HG03045 (cell line): ENCODE measurements around the gene ERAL1.
"Not testable (repeated sequence)": the region's sequence is repeated elsewhere in the genome, so short reads cannot be mapped to it uniquely, and the experiment has no call there.

Experiments
- ATAC-seq: cut with Tn5 transposase; IDR thresholded peaks from one replicate; pipeline ENCODE4 v1.9.1; 2021; ENCODE audit warnings: mild to moderate bottlenecking, moderate library complexity; ENCODE audit not compliant: unreplicated experiment

ERAL1 gene

DNA sequence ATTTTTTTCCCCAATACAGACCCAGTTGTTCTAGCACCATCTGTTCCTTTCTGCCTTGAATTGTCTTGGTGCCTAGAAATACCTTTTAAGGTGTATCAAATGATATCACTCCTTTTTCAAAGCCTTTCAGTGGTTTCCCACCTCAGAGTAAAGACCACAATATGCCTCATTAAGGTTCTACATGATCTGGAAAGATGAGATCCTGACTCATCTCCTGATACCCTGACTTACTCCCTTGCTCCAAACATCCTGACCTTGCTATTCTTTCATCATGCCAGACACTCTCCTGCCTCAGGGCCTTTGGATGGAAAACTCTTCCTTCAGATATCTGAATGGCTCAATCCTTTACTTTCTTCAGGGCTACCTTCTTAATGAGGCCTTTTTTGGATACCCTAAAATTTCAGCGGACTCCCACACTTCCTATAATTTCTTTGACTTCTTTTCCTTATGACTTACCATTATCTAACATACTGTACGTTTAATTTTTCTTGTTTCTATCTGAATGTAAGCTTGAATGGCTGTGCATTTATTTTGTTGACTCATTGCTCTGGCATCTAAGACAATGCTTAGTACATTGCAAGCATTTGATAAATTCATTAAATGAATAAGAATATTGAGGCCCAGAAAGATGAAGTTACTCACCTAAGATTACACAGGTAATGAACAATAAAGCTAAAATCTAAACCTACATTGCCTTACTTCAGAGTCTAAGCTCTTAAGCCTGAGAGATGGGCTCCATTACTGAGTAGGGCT is 23.5 kb downstream of the ERAL1 start:
- ATAC-seq, result no peak

DNA sequence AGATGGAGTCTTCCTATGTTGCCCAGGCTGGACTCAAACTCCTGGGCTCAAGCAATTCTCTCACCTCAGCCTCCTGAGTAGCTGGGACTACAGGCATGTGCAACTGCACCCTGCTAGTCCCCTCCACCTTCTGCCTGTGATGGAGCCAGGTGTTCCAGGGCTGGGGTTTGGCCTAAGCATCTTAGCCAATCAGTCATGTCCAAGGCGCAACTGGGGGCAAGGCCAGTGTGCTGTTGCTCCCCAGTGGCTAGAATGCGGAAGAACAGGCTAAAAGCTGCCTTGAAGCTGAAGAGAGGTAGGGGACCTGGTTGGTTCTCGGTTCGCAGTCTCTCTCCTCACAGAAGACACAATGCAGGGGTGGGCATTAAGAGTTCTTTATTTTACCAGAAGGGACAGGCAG is 24.2 kb downstream of the ERAL1 start:
- ATAC-seq, result no peak

DNA sequence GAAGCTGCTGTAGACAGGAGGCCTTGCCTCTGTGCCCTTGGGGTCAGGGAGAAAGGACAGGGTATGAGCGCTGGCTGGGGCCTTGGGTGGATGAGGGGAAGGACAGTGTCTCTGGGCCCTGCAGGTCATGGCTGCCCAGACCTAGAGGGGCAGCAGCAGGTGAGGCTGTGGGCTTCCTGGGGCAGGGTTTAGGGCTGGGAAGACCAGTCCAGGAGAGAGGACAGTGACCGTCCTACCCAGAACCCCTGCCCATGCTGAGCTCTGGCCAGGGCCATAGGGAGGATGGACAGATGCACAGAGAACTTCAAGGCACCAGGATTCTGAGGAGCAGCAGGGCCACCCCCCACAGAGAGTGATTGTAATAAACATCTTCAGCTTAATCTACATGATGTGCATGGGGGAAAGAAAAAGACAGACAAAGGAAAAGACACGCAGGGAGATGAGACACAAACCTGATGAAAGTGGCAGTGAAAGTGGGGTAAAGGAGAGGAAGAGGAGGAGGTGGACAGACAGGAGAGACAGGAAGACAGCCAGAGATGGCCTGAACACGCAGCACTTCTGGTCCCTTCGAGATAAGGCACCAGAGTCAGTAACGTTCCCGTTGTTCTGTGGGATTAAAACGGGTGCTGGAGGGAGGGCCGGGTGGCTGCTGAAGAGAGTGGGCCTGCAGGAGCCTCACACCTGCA is 25.2 kb downstream of the ERAL1 start:
- ATAC-seq, result no peak

DNA sequence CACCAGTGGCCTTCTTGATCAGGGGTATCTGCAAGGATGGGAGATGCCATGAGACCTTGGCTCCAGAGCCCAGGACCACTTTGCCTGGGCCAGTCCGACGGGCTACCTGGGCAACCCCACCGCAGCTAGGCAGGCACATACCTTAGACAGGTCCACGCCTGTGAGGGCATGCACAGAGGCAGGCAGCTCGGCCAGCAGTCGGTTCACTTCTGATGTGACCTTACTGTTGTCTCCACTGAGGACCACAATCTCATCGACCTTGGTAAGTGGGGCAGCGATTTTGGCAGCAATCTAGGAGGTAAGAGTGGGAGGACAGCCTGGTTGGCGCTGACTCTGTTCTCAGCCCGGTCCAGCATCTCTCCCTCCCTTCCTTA is 25.7 kb downstream of the ERAL1 start:
- ATAC-seq, result no peak

DNA sequence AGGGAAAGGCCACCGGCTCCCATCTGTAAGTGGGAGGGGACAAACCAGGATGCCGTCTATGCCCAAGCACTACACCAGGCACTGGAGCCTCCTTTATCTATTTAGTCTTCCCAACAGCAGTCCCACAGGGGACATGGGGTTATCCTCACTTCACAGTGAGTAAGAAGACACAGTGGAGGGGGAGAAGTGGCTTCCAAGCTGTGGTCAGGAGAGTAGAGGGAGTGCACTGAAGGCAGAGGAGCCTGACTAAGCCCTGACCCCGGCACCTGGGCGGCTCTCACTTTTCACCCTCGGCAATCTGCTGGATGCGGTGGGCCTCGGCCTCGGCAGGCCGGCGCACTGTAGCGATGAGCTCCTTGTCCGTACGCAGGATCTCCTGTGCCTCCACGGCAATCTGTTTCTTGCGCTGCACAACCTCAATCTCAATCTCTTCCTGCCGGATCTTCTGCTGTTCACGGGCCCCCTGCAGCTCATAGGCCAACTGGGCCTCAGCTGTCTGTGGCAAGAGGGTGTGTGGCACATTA is 26.8 kb downstream of the ERAL1 start:
- no peak for ATAC-seq

DNA sequence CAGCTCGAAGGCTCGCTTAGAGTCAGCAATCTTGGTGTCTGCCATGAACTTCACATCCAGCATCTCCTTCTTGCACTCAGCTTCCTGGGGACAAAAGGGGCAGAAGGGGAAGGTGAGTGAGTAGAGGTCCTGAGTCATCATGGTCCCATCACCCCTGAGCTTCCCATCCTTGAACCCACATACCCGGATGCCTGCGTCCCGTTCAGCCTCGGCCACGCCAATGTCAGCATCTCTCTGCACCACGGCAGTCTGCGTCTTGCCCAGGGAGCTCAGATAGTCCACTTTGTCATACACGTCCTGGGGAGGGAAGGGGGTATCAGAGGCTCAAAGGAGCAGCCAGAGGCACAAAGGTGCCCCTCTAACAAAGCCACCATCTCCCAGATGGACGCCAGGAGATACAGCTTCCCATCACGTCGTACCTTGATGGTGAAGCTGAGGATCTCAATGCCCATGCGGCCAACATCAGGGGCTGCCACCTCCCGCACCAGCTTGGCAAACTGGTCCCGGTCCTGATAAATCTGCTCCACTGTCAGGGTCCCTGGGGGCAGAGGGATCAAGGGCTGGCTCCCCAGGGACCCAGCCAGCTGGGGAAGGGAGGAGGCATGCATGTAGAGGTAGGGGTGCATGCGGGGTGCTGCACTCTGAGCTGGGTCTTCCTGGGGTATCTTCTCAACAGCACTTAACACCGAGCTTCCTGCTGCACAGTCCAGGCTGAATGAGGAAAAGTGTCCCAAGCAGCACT is 27.5 kb downstream of the ERAL1 start:
- no peak for ATAC-seq

DNA sequence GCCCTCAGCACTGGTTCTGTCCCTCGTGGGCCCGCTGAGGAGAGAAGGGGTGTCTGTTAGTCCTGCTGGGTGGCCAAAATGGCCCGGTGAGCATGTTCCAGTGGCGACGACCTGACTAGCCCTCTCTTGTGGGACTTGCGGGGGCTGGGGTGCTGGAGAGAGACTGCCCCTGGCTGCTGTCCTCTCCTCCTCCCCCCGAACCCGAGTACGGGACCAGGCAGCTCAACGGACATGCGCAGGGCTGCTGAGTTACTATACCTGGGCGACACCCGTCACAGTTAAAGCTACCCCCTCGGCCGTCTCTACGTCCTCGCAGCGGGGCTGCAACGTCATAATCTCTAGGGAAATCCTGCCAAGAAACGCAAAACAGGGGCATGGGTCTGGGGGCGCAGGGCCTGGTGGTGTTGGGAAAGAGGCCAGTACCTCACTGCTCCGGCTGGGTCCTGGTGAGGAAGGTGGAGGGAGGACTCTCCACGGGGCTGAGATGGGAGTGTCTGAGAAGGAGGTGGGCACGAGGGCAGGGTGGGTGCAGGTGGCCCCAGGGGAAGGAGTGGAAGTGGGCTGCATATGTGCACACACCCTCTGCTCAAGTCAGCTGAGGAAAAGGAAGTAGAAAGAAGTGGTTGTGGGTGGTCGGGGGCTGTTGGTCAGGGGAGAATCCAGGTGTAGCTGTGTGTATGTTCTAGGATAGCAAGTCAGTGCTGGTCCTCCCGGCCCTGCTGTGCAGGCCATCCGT is 29.3 kb downstream of the ERAL1 start:
- ATAC-seq, result no peak

DNA sequence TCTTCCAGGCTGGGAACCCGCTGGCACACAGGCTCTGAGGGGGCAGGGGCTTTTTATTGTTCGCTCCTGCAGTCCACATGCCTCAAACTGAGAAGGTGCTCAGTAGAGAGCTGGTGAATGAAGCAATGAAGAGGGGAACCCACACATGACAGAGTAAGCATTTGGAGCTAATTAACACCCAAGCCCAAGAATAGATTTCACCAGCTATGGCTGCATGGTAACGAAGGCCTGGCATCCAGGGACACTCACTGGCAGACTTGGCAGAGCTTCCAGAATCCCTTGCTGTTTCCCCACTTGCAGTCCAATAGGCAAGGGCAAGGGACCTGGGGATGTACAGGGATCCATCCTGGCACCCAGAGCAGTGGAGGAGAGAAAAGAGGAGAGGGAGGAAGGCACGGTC is 30.5 kb downstream of the ERAL1 start:
- no peak for ATAC-seq

DNA sequence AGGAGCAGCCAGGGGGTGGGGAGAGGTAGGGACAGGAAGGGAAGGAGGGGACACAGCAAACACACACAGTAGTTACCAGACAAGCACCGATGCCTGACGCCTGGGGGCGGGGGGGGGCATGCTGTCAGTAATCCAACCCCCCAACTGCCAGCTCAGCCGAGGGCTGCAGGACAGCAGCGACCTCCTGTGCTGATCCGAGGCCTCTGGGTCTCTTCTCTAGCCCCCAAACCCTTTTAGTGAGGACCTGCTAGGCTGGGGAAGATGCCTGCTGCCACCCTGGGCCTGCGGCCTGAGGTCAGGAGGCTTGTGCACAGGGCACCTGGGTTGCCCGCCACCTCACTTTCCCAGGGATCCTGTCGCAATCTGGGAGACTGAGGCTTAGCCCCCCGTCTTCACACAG is 31.1 kb downstream of the ERAL1 start:
- ATAC-seq, result no peak

DNA sequence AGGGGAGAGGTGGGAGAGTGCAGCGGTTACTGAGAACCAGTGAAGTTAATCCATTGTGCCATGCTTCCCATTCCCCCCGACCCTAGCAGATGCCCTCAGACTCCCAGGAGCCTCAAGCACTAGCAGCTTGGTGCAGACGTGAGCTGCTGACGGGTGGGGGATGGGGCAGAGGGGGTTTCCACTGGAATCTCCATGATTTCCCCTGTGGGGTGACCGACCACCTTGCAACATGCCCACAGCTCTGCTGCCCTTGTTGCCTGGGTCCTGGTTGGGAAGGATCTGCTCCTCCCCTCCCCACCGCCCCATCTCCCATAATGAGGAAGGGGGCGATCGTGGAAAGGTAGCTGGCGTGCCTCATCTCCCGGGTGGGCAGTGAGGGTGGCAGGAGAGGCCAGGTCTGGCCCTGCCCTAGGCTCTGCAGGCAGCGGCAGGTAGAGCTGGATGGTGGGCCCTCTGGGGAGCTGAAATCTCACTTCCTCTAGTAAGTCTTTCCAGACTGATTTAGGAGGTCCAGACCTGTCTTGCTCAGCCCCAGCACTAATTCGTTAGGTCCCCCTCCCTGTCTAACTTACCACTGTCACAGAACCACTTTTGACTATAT is 33.2 kb downstream of the ERAL1 start:
- ATAC-seq, result no peak

DNA sequence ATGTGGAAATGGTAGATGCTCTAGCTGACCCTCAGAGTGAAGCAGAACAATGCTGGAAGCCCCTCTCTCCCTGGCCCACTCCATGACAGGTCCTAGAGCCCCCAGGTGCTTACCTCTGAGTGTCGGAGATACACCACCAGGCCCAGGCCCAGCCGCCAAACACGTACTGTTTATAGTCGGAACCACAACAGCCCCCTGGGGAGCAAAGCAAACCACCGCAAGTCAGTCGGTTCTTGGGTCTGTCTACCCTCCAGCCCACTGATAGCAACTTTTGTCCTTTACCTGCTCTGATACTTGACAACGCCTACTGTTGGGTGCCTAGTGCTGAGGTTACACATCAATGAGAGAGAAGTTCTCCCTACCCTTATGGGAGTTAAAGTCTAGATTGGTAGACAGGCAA is 34.0 kb downstream of the ERAL1 start:
- ATAC-seq, result no peak

DNA sequence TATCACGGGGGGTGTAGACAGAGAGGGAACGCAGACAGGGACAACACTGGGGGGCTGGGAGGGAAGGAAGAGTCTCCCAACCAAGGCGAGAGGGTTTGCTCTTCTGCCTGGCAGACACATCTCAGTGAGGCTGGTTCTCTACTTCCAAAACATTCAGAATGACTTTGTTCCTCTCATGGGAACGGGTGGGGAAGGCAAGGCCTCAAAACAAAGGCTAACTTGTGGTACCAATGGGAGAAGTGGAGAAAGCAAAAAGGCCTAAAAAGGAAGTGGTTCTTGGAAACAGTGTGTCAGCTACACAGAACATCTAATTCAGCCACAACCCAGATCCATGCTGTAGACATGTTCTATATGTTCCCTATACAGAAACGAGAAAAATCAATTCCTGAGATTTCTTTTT is 35.2 kb downstream of the ERAL1 start:
- no peak for ATAC-seq

DNA sequence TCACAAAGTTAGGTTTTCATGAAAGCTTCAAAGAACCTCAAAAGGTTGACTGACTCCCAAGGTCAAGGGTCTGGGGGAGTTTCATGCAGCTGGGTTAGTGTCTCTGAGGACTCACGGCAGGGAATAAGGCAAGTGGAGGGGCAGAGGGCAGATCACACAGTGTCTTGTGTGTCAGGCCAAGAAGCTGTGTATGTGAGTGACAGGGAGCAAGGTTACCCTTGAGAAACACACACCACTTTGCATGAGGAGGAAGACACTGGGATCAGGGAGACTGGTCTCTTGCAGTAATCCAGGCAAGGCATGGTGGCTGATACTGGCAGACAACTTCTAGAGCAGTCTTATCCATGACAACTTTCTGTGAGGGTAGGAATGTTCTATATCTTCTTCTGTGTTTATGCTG is 36.4 kb downstream of the ERAL1 start:
- ATAC-seq, result no peak

DNA sequence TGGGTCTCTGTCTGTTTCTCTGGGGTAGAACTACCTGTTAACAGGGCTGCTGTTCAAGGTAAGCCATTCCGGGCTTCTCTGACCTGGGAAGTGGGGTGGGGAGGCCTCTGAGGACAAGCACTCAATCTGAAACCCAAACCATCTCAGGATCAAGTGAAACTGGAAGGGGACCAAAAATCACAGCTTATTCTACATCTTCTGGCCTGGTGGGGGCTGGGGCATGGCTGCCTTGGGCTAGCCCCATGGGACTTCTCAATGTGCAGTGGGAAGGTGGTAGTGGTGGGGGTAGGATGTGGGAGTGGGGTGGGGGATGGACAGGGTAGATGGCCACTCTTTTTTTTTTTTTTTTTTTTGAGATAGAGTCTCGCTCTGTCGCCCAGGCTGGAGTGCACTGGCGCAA is 37.2 kb downstream of the ERAL1 start:
- no peak for ATAC-seq

DNA sequence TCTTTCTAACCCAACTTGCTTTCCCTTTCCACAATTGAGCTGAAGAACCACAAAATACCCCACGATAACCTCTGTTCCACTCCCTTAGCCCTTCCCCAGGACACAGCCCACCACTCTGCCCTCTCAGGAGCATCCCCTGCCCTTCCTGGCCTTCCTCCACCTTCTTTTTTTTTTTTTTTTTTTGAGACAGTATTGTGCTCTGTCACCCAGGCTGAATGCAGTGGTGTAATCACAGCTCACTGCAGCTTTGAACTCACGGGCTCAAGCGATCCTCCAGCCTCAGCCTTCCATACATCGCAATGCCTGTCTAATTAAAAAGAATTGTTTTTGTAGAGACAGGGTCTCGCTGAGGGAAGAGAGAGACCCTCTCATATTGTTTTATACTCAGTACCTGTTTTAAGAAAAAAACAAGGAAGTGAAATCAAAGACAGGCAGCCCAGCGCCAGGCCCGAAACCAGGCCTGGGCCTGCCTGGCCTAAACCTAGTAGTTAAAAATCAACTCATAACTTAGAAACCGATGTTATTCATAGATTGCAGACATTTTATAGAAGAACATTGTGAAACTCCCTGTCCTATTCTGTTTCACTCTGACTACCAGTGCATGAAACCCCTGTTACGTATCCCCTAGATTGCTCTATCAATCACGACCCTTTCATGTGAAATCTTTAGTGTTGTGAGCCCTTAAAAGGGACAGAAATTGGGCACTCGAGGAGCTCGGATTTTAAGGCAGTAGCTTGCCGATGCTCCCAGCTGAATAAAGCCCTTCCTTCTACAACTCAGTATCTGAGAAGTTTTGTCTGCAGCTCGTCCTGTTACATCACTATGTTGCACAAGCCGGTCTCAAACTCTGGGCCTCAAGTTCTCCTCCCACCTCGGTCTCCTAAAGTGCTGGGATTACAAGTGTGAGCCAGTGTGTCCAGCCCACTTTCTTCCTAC is 38.7 kb downstream of the ERAL1 start:
- ATAC-seq, result not testable (repeated sequence)

DNA sequence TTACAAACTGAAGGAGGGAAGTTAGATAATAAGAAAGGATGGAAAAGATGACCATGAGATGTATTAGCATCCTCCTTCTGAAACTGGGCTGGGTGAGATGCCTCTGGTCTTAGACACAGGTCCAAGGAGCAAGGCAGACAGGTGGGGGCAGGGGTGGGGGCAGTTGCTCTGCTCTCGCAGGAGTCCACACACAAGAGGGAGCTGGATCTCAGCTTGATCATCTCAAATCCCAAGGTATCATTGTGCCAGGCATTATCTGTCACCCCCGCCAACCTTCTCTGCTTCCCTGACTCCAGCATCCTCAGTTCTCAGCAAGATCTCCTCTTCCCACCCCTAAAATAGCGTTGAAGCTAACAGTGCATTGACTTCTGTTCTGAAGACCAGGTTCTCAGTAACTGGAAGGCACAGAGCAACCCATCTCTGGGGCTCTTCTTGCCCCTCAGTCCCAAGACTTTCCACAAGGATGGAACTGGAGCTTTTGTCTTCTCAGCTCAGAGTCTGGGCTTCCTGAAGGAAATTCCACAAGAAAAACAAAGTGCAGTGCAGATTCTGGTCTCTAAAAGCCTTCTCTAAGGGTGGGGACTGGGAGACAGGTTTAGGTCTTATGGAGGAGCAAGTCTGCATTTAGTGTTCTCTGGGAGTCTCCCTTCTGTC is 41.1 kb downstream of the ERAL1 start:
- ATAC-seq, result no peak

DNA sequence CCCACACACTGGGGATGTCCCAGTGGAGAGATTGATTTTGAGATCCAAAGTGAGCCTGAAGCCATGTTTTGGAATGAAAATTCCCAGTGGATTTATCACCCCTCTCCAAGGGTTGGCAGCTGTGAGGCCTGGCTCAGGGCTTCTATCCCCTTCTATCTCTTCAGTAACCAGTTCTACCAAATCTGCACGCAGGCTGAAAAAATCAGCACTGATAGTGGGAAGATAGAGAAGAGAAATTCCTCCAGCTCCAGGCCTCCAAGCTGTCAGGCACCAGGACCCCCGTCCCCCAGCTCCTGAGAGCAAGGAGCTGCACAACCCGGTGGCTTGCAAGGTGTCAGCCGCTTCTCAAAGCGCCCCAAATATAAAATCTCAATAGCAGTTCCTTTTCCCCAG is 41.7 kb downstream of the ERAL1 start:
- ATAC-seq, result no peak

DNA sequence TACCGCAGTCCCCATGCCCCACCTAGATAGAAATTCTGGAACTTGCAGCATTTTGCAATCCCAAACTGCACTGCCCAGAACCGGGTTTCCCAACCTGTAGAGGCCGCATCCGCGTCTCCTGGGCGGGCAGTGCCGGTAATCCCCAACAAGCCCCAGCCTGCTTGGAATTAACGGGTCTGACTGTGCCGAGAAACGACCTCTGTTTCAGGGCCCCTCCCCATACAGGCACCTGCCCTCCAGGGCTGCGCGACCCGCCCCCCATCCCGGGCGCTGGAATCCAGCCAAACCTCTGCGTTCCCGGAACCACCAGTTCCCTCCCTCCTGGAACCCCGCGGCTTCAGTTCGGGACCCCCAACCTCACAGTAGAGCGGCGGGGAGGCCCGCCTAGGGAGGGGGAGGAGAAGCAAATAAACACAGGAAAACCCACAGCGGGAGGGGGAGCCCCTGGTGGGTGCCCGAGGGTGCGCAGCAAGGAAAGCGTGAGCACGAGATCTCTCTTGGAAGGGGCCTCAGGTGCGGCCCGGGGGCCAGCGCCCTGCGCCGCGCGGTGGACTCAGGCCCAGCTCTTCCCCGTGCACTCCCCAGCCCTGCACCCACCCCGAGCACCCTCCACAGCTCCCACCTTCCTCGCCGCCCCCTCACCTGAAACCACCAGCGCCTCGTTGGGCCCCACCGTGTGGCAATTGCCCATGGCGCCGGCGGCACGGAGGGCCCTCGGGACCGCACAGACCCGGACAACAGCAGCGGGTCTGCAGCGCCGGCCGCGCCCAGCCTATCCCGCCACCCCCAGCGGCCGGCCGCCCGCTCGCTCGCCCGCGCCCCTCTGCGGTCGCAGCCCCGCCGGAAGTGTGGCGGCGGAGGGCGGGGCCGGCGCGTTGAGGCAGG is 42.3 kb downstream of the ERAL1 start, which contains the start of gene FLOT2:
Gene FLOT2, minus strand, starts transcription at position 850 of the 885 bp plus-strand sequence. Its CDS starts 159 bp downstream, at position 691.
- ATAC-seq, result peak; percentile 31
